Caki2 (cell line): ENCODE results near the gene HMMR. TPM values are rescaled to one million over a fixed set of nuclear protein-coding genes. Genes with fewer than 3 reads are reported as not detected.

Experiments
- DNase-seq: peaks from one replicate; pipeline ENCODE4 v3.0.0-alpha.2; 2015; ENCODE audit warnings: low read depth
- in situ Hi-C: cut with HindIII; loops from 2 replicates; pipeline ENCODE4 v1.10.0; 2016; ENCODE audit warnings: low sequenced_read_pairs, low pct_unique_long_range_greater_than_20kb, mixed read lengths
- total RNA-seq: library from RNA; depleted of rRNA; stranded (reverse); fragments of >200 nt; shearing (Covaris generic); gene quantifications from 2 replicates; pipeline ENCODE4 v1.2.3, GENCODE V29; 2014; ENCODE audit warnings: low replicate concordance

Gene HMMR
- total RNA-seq, 1 experiment from 2014 or later, result 68.7 TPM

GRCh38 chr5:163502521-163502920 lies 42.1 kb downstream of the HMMR start:
- in situ Hi-C loops, result no loop called here
- DNase-seq, result no peak

GRCh38 chr5:163503106-163504078 lies 43.0 kb downstream of the HMMR start:
- DNase-seq, result peak; percentile 78
- in situ Hi-C loops, result no loop called here

- DNase-seq, result peak; percentile 61
- in situ Hi-C loops, result no loop called here
These were observed 43.9 kb downstream of the HMMR start for GRCh38 chr5:163504079-163504931.

GRCh38 chr5:163505049-163505367 lies 44.6 kb downstream of the HMMR start:
- in situ Hi-C loops, result no loop called here
- no peak for DNase-seq

- DNase-seq, result peak; percentile 97
- in situ Hi-C loops, result no loop called here
These were observed 45.1 kb downstream of the HMMR start, which contains the start of gene MAT2B for GRCh38 chr5:163505368-163506094. Gene MAT2B (plus strand): TSS chr5:163505619. CDS start chr5:163505687, 68 bp downstream.

- in situ Hi-C loops, result no loop called here
- DNase-seq, result no peak
These were observed 45.6 kb downstream of the HMMR start for GRCh38 chr5:163506095-163506457.

- DNase-seq, result peak; percentile 30
- in situ Hi-C loops, result no loop called here
These were observed 46.3 kb downstream of the HMMR start for GRCh38 chr5:163506726-163507125.

- in situ Hi-C loops, result no loop called here
- no peak for DNase-seq
These were observed 48.3 kb downstream of the HMMR start for GRCh38 chr5:163508753-163509152.

GRCh38 chr5:163509291-163509951 lies 49.0 kb downstream of the HMMR start:
- DNase-seq, result peak; percentile 46
- in situ Hi-C loops, result no loop called here

- no peak for DNase-seq
- in situ Hi-C loops, result no loop called here
These were observed 52.1 kb downstream of the HMMR start for GRCh38 chr5:163512526-163512925.

GRCh38 chr5:163525096-163525495 lies 64.7 kb downstream of the HMMR start:
- no peak for DNase-seq
- in situ Hi-C loops, result no loop called here

- DNase-seq, result no peak
- in situ Hi-C loops, result no loop called here
These were observed 69.3 kb downstream of the HMMR start for GRCh38 chr5:163529698-163530097.

GRCh38 chr5:163531272-163531671 lies 70.8 kb downstream of the HMMR start:
- no peak for DNase-seq
- in situ Hi-C loops, result no loop called here

GRCh38 chr5:163532171-163533084 lies 72.0 kb downstream of the HMMR start:
- DNase-seq, result no peak
- in situ Hi-C loops, result no loop called here

- no peak for DNase-seq
- in situ Hi-C loops, result no loop called here
These were observed 72.8 kb downstream of the HMMR start for GRCh38 chr5:163533223-163533622.

- no peak for DNase-seq
- in situ Hi-C loops, result no loop called here
These were observed 74.2 kb downstream of the HMMR start for GRCh38 chr5:163534492-163535094.

GRCh38 chr5:163535290-163535689 lies 74.9 kb downstream of the HMMR start:
- in situ Hi-C loops, result no loop called here
- DNase-seq, result no peak
